ENCODE data around the gene CXCL17. TPM values are rescaled to one million over a fixed set of nuclear protein-coding genes. Genes with fewer than 3 reads are reported as not detected.

CXCL17 gene
- total RNA-seq, 1 experiment from 2014 or later, result 0.32 TPM

- ChIA-PET POLR2A (no interaction called here), RAD21 (ENCODE audit: low non-redundant PET in 1 of 2, low total read pairs in 2 of 2, uncharacterized antibody in 2 of 2, unreplicated experiment in 2 of 2) (no interaction called here), CTCF (no interaction called here)
- Histone ChIP-seq H3K4me2 (ENCODE audit: low read length) (peak overlapping the region; percentile 26; the same call in 1 of the 2 replicates), H3K9me3 (ENCODE audit: control insufficient read depth in 1 of 2, insufficient read depth in 1 of 2, low read depth in 1 of 2, low read length in 2 of 2) (no peaks in the 10 kb centered on the region), H4K20me1 (ENCODE audit: insufficient read depth) (no peaks in the 10 kb centered on the region), H3K4me1 (ENCODE audit: control insufficient read depth in 1 of 2, insufficient read depth in 2 of 2, low read length in 2 of 2) (peaks cover 36 to 45% of the 10 kb centered on the region in 2 experiments), H3K27me3 (ENCODE audit: insufficient read depth, low read length) (no peaks in the 10 kb centered on the region), H3K4me3 (replicated peaks in 1 of 2; ENCODE audit: low read depth in 1 of 2, low read length in 2 of 2) (no peak overlapping the region), H3K36me3 (ENCODE audit: control insufficient read depth in 1 of 2, insufficient read depth in 2 of 2, low read length in 2 of 2) (no peaks in the 10 kb centered on the region), H3K27ac (ENCODE audit: low read depth, low read length) (no peak overlapping the region), H3K9ac (ENCODE audit: low read length) (no peak overlapping the region), H3K79me2 (ENCODE audit: insufficient read depth, low read length) (no peaks in the 10 kb centered on the region), H2AFZ (ENCODE audit: low read depth, low read length, poor library complexity, severe bottlenecking) (no peak overlapping the region), H3K9me2 (ENCODE audit: insufficient read depth) (no peaks in the 10 kb centered on the region)
- no peak for TF ChIP-seq SIN3A (IDR thresholded peaks at IDR 0.05; ENCODE audit: low read depth)
- TF ChIP-seq, protein P1, sequence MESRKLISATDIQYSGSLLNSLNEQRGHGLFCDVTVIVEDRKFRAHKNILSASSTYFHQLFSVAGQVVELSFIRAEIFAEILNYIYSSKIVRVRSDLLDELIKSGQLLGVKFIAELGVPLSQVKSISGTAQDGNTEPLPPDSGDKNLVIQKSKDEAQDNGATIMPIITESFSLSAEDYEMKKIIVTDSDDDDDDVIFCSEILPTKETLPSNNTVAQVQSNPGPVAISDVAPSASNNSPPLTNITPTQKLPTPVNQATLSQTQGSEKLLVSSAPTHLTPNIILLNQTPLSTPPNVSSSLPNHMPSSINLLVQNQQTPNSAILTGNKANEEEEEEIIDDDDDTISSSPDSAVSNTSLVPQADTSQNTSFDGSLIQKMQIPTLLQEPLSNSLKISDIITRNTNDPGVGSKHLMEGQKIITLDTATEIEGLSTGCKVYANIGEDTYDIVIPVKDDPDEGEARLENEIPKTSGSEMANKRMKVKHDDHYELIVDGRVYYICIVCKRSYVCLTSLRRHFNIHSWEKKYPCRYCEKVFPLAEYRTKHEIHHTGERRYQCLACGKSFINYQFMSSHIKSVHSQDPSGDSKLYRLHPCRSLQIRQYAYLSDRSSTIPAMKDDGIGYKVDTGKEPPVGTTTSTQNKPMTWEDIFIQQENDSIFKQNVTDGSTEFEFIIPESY (IDR thresholded peaks at IDR 0.05; ENCODE audit: extremely low read depth, insufficient replicate concordance, low read length), result no peak
- TF ChIP-seq EGR1 (IDR thresholded peaks at IDR 0.05; ENCODE audit: low read depth), result no peak
- TF ChIP-seq FOSL1 (IDR thresholded peaks at IDR 0.05; ENCODE audit: low read depth), result no peak
- TF ChIP-seq CBX3 (IDR thresholded peaks at IDR 0.05; ENCODE audit: low read depth), result no peak
- BruUV-seq (replicated peaks), result no TSS peak
- DNase-seq (ENCODE audit: low read depth, low spot score), result no peak
- no peak for ATAC-seq
- intact Hi-C loops (cut with micrococcal nuclease), result no loop called here
Observed at GRCh38 chr19:42472402-42473147, 29.8 kb upstream of the CXCL17 start.

- Histone ChIP-seq H3K4me3 (replicated peaks in 1 of 2; ENCODE audit: low read depth in 1 of 2, low read length in 2 of 2) (no peak overlapping the region), H3K4me2 (ENCODE audit: low read length) (peak overlapping the region; percentile 26; the same call in 1 of the 2 replicates), H3K4me1 (ENCODE audit: control insufficient read depth in 1 of 2, insufficient read depth in 2 of 2, low read length in 2 of 2) (peaks cover 36 to 51% of the 10 kb centered on the region in 2 experiments), H2AFZ (ENCODE audit: low read depth, low read length, poor library complexity, severe bottlenecking) (no peak overlapping the region), H3K27me3 (ENCODE audit: insufficient read depth, low read length) (no peaks in the 10 kb centered on the region), H3K36me3 (ENCODE audit: control insufficient read depth in 1 of 2, insufficient read depth in 2 of 2, low read length in 2 of 2) (no peaks in the 10 kb centered on the region), H3K9ac (ENCODE audit: low read length) (no peak overlapping the region), H3K9me2 (ENCODE audit: insufficient read depth) (no peaks in the 10 kb centered on the region), H4K20me1 (ENCODE audit: insufficient read depth) (no peaks in the 10 kb centered on the region), H3K27ac (ENCODE audit: low read depth, low read length) (no peak overlapping the region), H3K9me3 (ENCODE audit: control insufficient read depth in 1 of 2, insufficient read depth in 1 of 2, low read depth in 1 of 2, low read length in 2 of 2) (no peaks in the 10 kb centered on the region), H3K79me2 (ENCODE audit: insufficient read depth, low read length) (no peaks in the 10 kb centered on the region)
- ChIA-PET CTCF (interaction anchor here (1.1 to 2.3 kb wide), 3 partner anchors 31 to 58 kb away, joined by 4 to 10 read pairs (median 4); partner anchors contain the start of gene CEACAM1), POLR2A (no interaction called here), RAD21 (ENCODE audit: low non-redundant PET in 1 of 2, low total read pairs in 2 of 2, uncharacterized antibody in 2 of 2, unreplicated experiment in 2 of 2) (no interaction called here)
- intact Hi-C loops (cut with micrococcal nuclease), result no loop called here
- DNase-seq (ENCODE audit: low read depth, low spot score) (no peak), ATAC-seq (peak; percentile 51)
- no peak; the same call in 1 of the 2 replicates for TF ChIP-seq FOSL1 (IDR thresholded peaks at IDR 0.05; ENCODE audit: low read depth)
- no peak for TF ChIP-seq EGR1 (IDR thresholded peaks at IDR 0.05; ENCODE audit: low read depth)
- no peak for TF ChIP-seq YY1 (IDR thresholded peaks at IDR 0.05; ENCODE audit: extremely low read depth, insufficient replicate concordance, low read depth, low read length)
- no peak for TF ChIP-seq CEBPB (IDR thresholded peaks at IDR 0.05; ENCODE audit: low read depth)
- TF ChIP-seq ELF1 (IDR thresholded peaks at IDR 0.05; ENCODE audit: borderline replicate concordance, low read depth), result no peak
- no TSS peak for BruUV-seq (replicated peaks)
Observed at GRCh38 chr19:42471554-42472249, 29.0 kb upstream of the CXCL17 start.

Measured in HCT116 (cell line).